ENCODE results near the gene SAMD4B.
A peak's percentile ranks its signal among the peaks of the same experiment; 100 is the strongest.

Gene SAMD4B

GRCh38 chr19:39349326-39349725 is 7.1 kb downstream of the SAMD4B start:
- no peaks in the 10 kb centered on the region for H3K27me3 Mint-ChIP-seq
- no peak overlapping the region for H3K4me3 Mint-ChIP-seq
- no peaks in the 10 kb centered on the region for H3K9me3 Mint-ChIP-seq
- H3K27ac Mint-ChIP-seq (ENCODE audit: low read depth) = no peak overlapping the region
- no peak for DNase-seq (ENCODE audit: low spot score in 2 of 2)
- peaks cover 39% of the 10 kb centered on the region for H3K4me1 Mint-ChIP-seq
- ATAC-seq (replicated peaks; ENCODE audit: extremely low read depth, poor library complexity, severe bottlenecking) = no peak
- peaks cover 23% of the 10 kb centered on the region for H3K36me3 Mint-ChIP-seq (ENCODE audit: insufficient read depth)

- Mint-ChIP-seq H3K27me3 (no peaks in the 10 kb centered on the region), H3K4me1 (peaks cover 31% of the 10 kb centered on the region), H3K4me3 (no peak overlapping the region), H3K36me3 (ENCODE audit: insufficient read depth) (peaks cover 23% of the 10 kb centered on the region), H3K27ac (ENCODE audit: low read depth) (no peak overlapping the region), H3K9me3 (no peaks in the 10 kb centered on the region)
- ATAC-seq (replicated peaks; ENCODE audit: extremely low read depth, poor library complexity, severe bottlenecking) = no peak
- DNase-seq (ENCODE audit: low spot score in 2 of 2) = no peak
These were observed 7.9 kb downstream of the SAMD4B start for GRCh38 chr19:39350156-39350555.

- Mint-ChIP-seq H3K36me3 (ENCODE audit: insufficient read depth) (peaks cover 30% of the 10 kb centered on the region), H3K4me3 (no peak overlapping the region), H3K4me1 (peaks cover 22% of the 10 kb centered on the region), H3K27ac (ENCODE audit: low read depth) (peak overlapping the region; percentile 12), H3K9me3 (no peaks in the 10 kb centered on the region), H3K27me3 (no peaks in the 10 kb centered on the region)
- ATAC-seq (replicated peaks; ENCODE audit: extremely low read depth, poor library complexity, severe bottlenecking) = peak; percentile 64
- DNase-seq (ENCODE audit: low spot score in 2 of 2) = peak in 1 of 2 donors; percentile 19
These were observed 9.4 kb downstream of the SAMD4B start for GRCh38 chr19:39351537-39352064.

- H3K4me1 Mint-ChIP-seq = peaks cover 17% of the 10 kb centered on the region
- H3K27ac Mint-ChIP-seq (ENCODE audit: low read depth) = no peak overlapping the region
- DNase-seq (ENCODE audit: low spot score in 2 of 2) (no peak), ATAC-seq (replicated peaks; ENCODE audit: extremely low read depth, poor library complexity, severe bottlenecking) (no peak)
- no peaks in the 10 kb centered on the region for H3K9me3 Mint-ChIP-seq
- no peaks in the 10 kb centered on the region for H3K27me3 Mint-ChIP-seq
- H3K4me3 Mint-ChIP-seq = no peak overlapping the region
- H3K36me3 Mint-ChIP-seq (ENCODE audit: insufficient read depth) = peaks cover 35% of the 10 kb centered on the region
These were observed 10.4 kb downstream of the SAMD4B start for GRCh38 chr19:39352381-39353255.

GRCh38 chr19:39355253-39355652 is 13.0 kb downstream of the SAMD4B start:
- H3K27me3 Mint-ChIP-seq = no peaks in the 10 kb centered on the region
- H3K9me3 Mint-ChIP-seq = no peaks in the 10 kb centered on the region
- ATAC-seq (replicated peaks; ENCODE audit: extremely low read depth, poor library complexity, severe bottlenecking) (no peak), DNase-seq (ENCODE audit: low spot score in 2 of 2) (no peak)
- peaks cover 46% of the 10 kb centered on the region for H3K36me3 Mint-ChIP-seq (ENCODE audit: insufficient read depth)
- no peak overlapping the region for H3K27ac Mint-ChIP-seq (ENCODE audit: low read depth)
- H3K4me1 Mint-ChIP-seq = peaks cover 4% of the 10 kb centered on the region
- no peak overlapping the region for H3K4me3 Mint-ChIP-seq

- Mint-ChIP-seq H3K27ac (ENCODE audit: low read depth) (no peak overlapping the region), H3K4me3 (no peak overlapping the region), H3K27me3 (no peaks in the 10 kb centered on the region), H3K9me3 (no peaks in the 10 kb centered on the region), H3K36me3 (ENCODE audit: insufficient read depth) (peaks cover 51% of the 10 kb centered on the region), H3K4me1 (peaks cover 4% of the 10 kb centered on the region)
- ATAC-seq (replicated peaks; ENCODE audit: extremely low read depth, poor library complexity, severe bottlenecking) (no peak), DNase-seq (ENCODE audit: low spot score in 2 of 2) (no peak)
These were observed 13.9 kb downstream of the SAMD4B start for GRCh38 chr19:39356073-39356472.

GRCh38 chr19:39356647-39357046 is 14.4 kb downstream of the SAMD4B start:
- DNase-seq (ENCODE audit: low spot score in 2 of 2) (no peak), ATAC-seq (replicated peaks; ENCODE audit: extremely low read depth, poor library complexity, severe bottlenecking) (no peak)
- Mint-ChIP-seq H3K27ac (ENCODE audit: low read depth) (no peak overlapping the region), H3K9me3 (no peaks in the 10 kb centered on the region), H3K4me1 (peaks cover 4% of the 10 kb centered on the region), H3K27me3 (no peaks in the 10 kb centered on the region), H3K4me3 (no peak overlapping the region), H3K36me3 (ENCODE audit: insufficient read depth) (peaks cover 51% of the 10 kb centered on the region)

GRCh38 chr19:39359026-39359425 is 16.8 kb downstream of the SAMD4B start:
- DNase-seq (ENCODE audit: low spot score in 2 of 2) (no peak), ATAC-seq (replicated peaks; ENCODE audit: extremely low read depth, poor library complexity, severe bottlenecking) (no peak)
- H3K4me1 Mint-ChIP-seq = peaks cover under 1% of the 10 kb centered on the region
- H3K36me3 Mint-ChIP-seq (ENCODE audit: insufficient read depth) = peaks cover 45% of the 10 kb centered on the region
- no peaks in the 10 kb centered on the region for H3K9me3 Mint-ChIP-seq
- H3K27ac Mint-ChIP-seq (ENCODE audit: low read depth) = no peak overlapping the region
- no peak overlapping the region for H3K4me3 Mint-ChIP-seq
- H3K27me3 Mint-ChIP-seq = no peaks in the 10 kb centered on the region

GRCh38 chr19:39360599-39360998 is 18.4 kb downstream of the SAMD4B start:
- no peak overlapping the region for H3K27ac Mint-ChIP-seq (ENCODE audit: low read depth)
- H3K27me3 Mint-ChIP-seq = no peaks in the 10 kb centered on the region
- no peak overlapping the region for H3K4me3 Mint-ChIP-seq
- no peaks in the 10 kb centered on the region for H3K4me1 Mint-ChIP-seq
- ATAC-seq (replicated peaks; ENCODE audit: extremely low read depth, poor library complexity, severe bottlenecking) (no peak), DNase-seq (ENCODE audit: low spot score in 2 of 2) (no peak)
- H3K9me3 Mint-ChIP-seq = no peaks in the 10 kb centered on the region
- peaks cover 42% of the 10 kb centered on the region for H3K36me3 Mint-ChIP-seq (ENCODE audit: insufficient read depth)

- H3K27ac Mint-ChIP-seq (ENCODE audit: low read depth) = no peak overlapping the region
- H3K9me3 Mint-ChIP-seq = no peaks in the 10 kb centered on the region
- DNase-seq (ENCODE audit: low spot score in 2 of 2) = no peak
- no peak overlapping the region for H3K4me3 Mint-ChIP-seq
- no peaks in the 10 kb centered on the region for H3K4me1 Mint-ChIP-seq
- H3K27me3 Mint-ChIP-seq = no peaks in the 10 kb centered on the region
- no peak for ATAC-seq (replicated peaks; ENCODE audit: extremely low read depth, poor library complexity, severe bottlenecking)
- H3K36me3 Mint-ChIP-seq (ENCODE audit: insufficient read depth) = peaks cover 27% of the 10 kb centered on the region
These were observed 20.7 kb downstream of the SAMD4B start for GRCh38 chr19:39362682-39363657.

GRCh38 chr19:39363901-39364457 is 21.8 kb downstream of the SAMD4B start:
- no peak for ATAC-seq (replicated peaks; ENCODE audit: extremely low read depth, poor library complexity, severe bottlenecking)
- Mint-ChIP-seq H3K4me1 (peaks cover 5% of the 10 kb centered on the region), H3K27me3 (no peaks in the 10 kb centered on the region), H3K36me3 (ENCODE audit: insufficient read depth) (peaks cover 23% of the 10 kb centered on the region), H3K9me3 (no peaks in the 10 kb centered on the region), H3K4me3 (no peak overlapping the region), H3K27ac (ENCODE audit: low read depth) (no peak overlapping the region)
- no peak for DNase-seq (ENCODE audit: low spot score in 2 of 2)

GRCh38 chr19:39365531-39365930 is 23.3 kb downstream of the SAMD4B start:
- Mint-ChIP-seq H3K4me3 (no peak overlapping the region), H3K27ac (ENCODE audit: low read depth) (no peak overlapping the region), H3K4me1 (peaks cover 5% of the 10 kb centered on the region), H3K9me3 (no peaks in the 10 kb centered on the region), H3K36me3 (ENCODE audit: insufficient read depth) (peaks cover 20% of the 10 kb centered on the region), H3K27me3 (no peaks in the 10 kb centered on the region)
- ATAC-seq (replicated peaks; ENCODE audit: extremely low read depth, poor library complexity, severe bottlenecking) (no peak), DNase-seq (ENCODE audit: low spot score in 2 of 2) (no peak)

All from central memory CD8-positive, alpha-beta T cell (primary cell).